Measurements from ENCODE around the gene MMP24OS.

DNA sequence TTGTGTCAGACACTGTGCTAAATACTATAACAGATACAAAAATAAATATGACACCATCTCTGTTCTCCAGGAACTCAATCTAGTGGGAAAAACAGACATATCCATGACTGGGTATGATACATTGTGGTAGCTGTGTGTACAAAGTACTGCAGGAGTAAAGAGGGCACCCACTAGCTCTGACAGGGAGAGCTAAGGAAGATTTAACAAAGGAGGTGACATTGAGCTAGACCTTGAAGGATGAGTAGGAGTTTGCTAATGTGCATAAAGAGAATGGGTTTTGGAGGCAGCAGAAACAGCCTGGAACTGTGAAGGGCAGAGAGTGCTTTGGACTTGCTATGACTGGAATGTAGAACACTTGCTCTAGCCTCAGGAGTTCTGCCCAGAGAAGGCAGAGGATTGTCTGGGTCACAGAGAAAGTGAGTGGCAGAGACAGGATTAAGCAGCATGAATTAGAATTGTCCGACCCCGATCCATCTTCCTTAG is 37.1 kb downstream of the MMP24OS start:
- TF ChIP-seq, protein P1, sequence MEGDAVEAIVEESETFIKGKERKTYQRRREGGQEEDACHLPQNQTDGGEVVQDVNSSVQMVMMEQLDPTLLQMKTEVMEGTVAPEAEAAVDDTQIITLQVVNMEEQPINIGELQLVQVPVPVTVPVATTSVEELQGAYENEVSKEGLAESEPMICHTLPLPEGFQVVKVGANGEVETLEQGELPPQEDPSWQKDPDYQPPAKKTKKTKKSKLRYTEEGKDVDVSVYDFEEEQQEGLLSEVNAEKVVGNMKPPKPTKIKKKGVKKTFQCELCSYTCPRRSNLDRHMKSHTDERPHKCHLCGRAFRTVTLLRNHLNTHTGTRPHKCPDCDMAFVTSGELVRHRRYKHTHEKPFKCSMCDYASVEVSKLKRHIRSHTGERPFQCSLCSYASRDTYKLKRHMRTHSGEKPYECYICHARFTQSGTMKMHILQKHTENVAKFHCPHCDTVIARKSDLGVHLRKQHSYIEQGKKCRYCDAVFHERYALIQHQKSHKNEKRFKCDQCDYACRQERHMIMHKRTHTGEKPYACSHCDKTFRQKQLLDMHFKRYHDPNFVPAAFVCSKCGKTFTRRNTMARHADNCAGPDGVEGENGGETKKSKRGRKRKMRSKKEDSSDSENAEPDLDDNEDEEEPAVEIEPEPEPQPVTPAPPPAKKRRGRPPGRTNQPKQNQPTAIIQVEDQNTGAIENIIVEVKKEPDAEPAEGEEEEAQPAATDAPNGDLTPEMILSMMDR (IDR thresholded peaks at IDR 0.05): no peak
- TF ChIP-seq POLR2A (IDR thresholded peaks at IDR 0.05): no peak
